HFFc6 (cell line): ENCODE results near the gene PYROXD2. TPM values are rescaled to one million over a fixed set of nuclear protein-coding genes. Genes with fewer than 3 reads are reported as not detected.

ENCODE experiments used
- DNase-seq: peaks from one replicate; pipeline ENCODE4 v3.0.0-alpha.2; 2018
- H3K27ac Mint-ChIP-seq: 2 replicates; pipeline ENCODE4 v1.8.0; 2020; ENCODE audit warnings: mild to moderate bottlenecking, mixed read lengths
- H3K27me3 Mint-ChIP-seq: 2 replicates; pipeline ENCODE4 v1.8.0; 2021; ENCODE audit warnings: mild to moderate bottlenecking, moderate library complexity, mixed read lengths; ENCODE audit not compliant: insufficient read depth
- H3K36me3 Mint-ChIP-seq: 2 replicates; pipeline ENCODE4 v1.8.0; 2021; ENCODE audit warnings: low read depth, mixed read lengths
- H3K4me1 Mint-ChIP-seq: 2 replicates; pipeline ENCODE4 v1.8.0; 2020; ENCODE audit warnings: low read depth, mixed read lengths
- H3K4me3 Mint-ChIP-seq: 2 replicates; pipeline ENCODE4 v1.8.0; 2020; ENCODE audit warnings: mild to moderate bottlenecking, moderate library complexity, mixed read lengths
- H3K9me3 Mint-ChIP-seq: 2 replicates; pipeline ENCODE4 v1.8.0; 2020; ENCODE audit warnings: mild to moderate bottlenecking, mixed read lengths
- CTCF ChIP-seq: fragments of 200-600 bp; sonication (generic); IDR thresholded peaks from 2 replicates; pipeline ENCODE4 v1.5.0; 2021; ENCODE audit warnings: antibody characterized with exemption, mild to moderate bottlenecking
- total RNA-seq, 6 experiments: library from RNA; stranded (reverse); fragmentation: NEBNext Ultra II Directional; extraction: Animal tissue kit (Norgen Biotek cat#: 25700); gene quantifications; 2 replicates in 1 of 6; 3 replicates in 5 of 6; pipeline ENCODE4 v1.2.3, GENCODE V29; 2021

The PYROXD2 gene
- total RNA-seq, 6 experiments from 2014 or later = 7.6 to 10.3 (median 8.9) TPM

GRCh38 chr10:98394851-98395440, 20.0 kb downstream of the PYROXD2 start:
- no peaks in the 10 kb centered on the region for H3K9me3 Mint-ChIP-seq
- H3K4me1 Mint-ChIP-seq = peaks cover 14% of the 10 kb centered on the region
- no peak for DNase-seq
- peaks cover 6% of the 10 kb centered on the region; the same call in 1 of the 2 replicates for H3K36me3 Mint-ChIP-seq
- no peak for TF ChIP-seq CTCF
- H3K27ac Mint-ChIP-seq = peak overlapping the region; percentile 72
- H3K4me3 Mint-ChIP-seq = no peak overlapping the region
- H3K27me3 Mint-ChIP-seq = no peaks in the 10 kb centered on the region

GRCh38 chr10:98391578-98391991, 23.4 kb downstream of the PYROXD2 start:
- no peak for TF ChIP-seq CTCF

GRCh38 chr10:98391065-98391464, 23.9 kb downstream of the PYROXD2 start:
- no peaks in the 10 kb centered on the region for H3K9me3 Mint-ChIP-seq
- H3K27ac Mint-ChIP-seq = no peak overlapping the region
- H3K4me1 Mint-ChIP-seq = peaks cover 14% of the 10 kb centered on the region
- no peak for DNase-seq
- peaks cover 2% of the 10 kb centered on the region; the same call in 1 of the 2 replicates for H3K27me3 Mint-ChIP-seq
- peaks cover 12% of the 10 kb centered on the region for H3K36me3 Mint-ChIP-seq
- TF ChIP-seq CTCF = no peak
- no peak overlapping the region for H3K4me3 Mint-ChIP-seq

More at GRCh38 chr10:98391578-98391991, 23.4 kb downstream of the PYROXD2 start:
- peaks cover 14% of the 10 kb centered on the region for H3K4me1 Mint-ChIP-seq
- DNase-seq = no peak
- no peaks in the 10 kb centered on the region for H3K9me3 Mint-ChIP-seq
- H3K27me3 Mint-ChIP-seq = peaks cover 2% of the 10 kb centered on the region; the same call in 1 of the 2 replicates
- no peak overlapping the region for H3K4me3 Mint-ChIP-seq
- no peak overlapping the region for H3K27ac Mint-ChIP-seq
- peaks cover 12% of the 10 kb centered on the region for H3K36me3 Mint-ChIP-seq

- H3K27me3 Mint-ChIP-seq = peaks cover 2% of the 10 kb centered on the region; the same call in 1 of the 2 replicates
- no peak overlapping the region for H3K4me3 Mint-ChIP-seq
- peaks cover 12% of the 10 kb centered on the region for H3K36me3 Mint-ChIP-seq
- no peak for TF ChIP-seq CTCF
- H3K9me3 Mint-ChIP-seq = no peaks in the 10 kb centered on the region
- H3K4me1 Mint-ChIP-seq = peaks cover 14% of the 10 kb centered on the region
- DNase-seq = no peak
- H3K27ac Mint-ChIP-seq = no peak overlapping the region
These were observed 24.6 kb downstream of the PYROXD2 start for GRCh38 chr10:98390406-98390805.

- H3K27me3 Mint-ChIP-seq = peaks cover 2% of the 10 kb centered on the region; the same call in 1 of the 2 replicates
- H3K9me3 Mint-ChIP-seq = no peaks in the 10 kb centered on the region
- peaks cover 12% of the 10 kb centered on the region for H3K36me3 Mint-ChIP-seq
- H3K4me1 Mint-ChIP-seq = peaks cover 9% of the 10 kb centered on the region
- H3K27ac Mint-ChIP-seq = no peak overlapping the region
- TF ChIP-seq CTCF = no peak
- no peak for DNase-seq
- H3K4me3 Mint-ChIP-seq = no peak overlapping the region
These were observed 25.6 kb downstream of the PYROXD2 start for GRCh38 chr10:98389398-98389797.
